HEK293 (cell line): Measurements from ENCODE around the gene SGIP1.

Source experiments
- CTCF ChIA-PET: fragments of 350-600 bp; formaldehyde crosslinking; extraction: SDS; loops from one replicate; lab custom pipeline; 2021; ENCODE audit warnings: antibody characterized with exemption; lab: Yijun Ruan, JAX
- POLR2A ChIA-PET: fragments of 300-600 bp; formaldehyde crosslinking; extraction: SDS; loops from one replicate; lab custom pipeline; 2020; ENCODE audit warnings: antibody characterized with exemption, inconsistent platforms; lab: Yijun Ruan, JAX
- H3K27ac ChIP-seq: fragments of 200-500 bp; sonication (Bioruptor generic); 2 replicates; pipeline ENCODE4 v1.5.1; 2014; ENCODE audit warnings: low read depth, low read length, control low read depth, inconsistent platforms; ENCODE audit errors: extremely low read depth
- H3K36me3 ChIP-seq, 2 experiments: fragments of 200-500 bp in 1 of 2; sonication (Bioruptor generic) in 1 of 2; 1 replicate in 1 of 2; 2 replicates in 1 of 2; pipeline ENCODE4 v1.5.1; 2014 to 2017; ENCODE audit warnings: inconsistent platforms in 2 of 2, low read length in 2 of 2; ENCODE audit not compliant: control insufficient read depth in 2 of 2, insufficient read depth in 1 of 2
- H3K4me1 ChIP-seq: fragments of 200-500 bp; sonication (Bioruptor generic); 2 replicates; pipeline ENCODE4 v1.5.1; 2014; ENCODE audit warnings: mild to moderate bottlenecking, low read length, inconsistent platforms; ENCODE audit not compliant: control insufficient read depth, insufficient read depth
- H3K4me3 ChIP-seq: 2 replicates; pipeline ENCODE4 v1.5.1; 2011; ENCODE audit warnings: low read depth, mild to moderate bottlenecking, control low read depth, low read length, moderate library complexity
- H3K9me3 ChIP-seq: fragments of 200-500 bp; sonication (Bioruptor generic); 2 replicates; pipeline ENCODE4 v1.5.1; 2014; ENCODE audit warnings: low read depth, low read length, inconsistent platforms; ENCODE audit not compliant: control insufficient read depth, insufficient read depth
- BCL11A ChIP-seq: fragments of 450-650 bp; formaldehyde crosslinking; IDR thresholded peaks from 2 replicates; pipeline ENCODE4 v1.5.1; 2016; ENCODE audit warnings: low read depth, missing biosample characterization, missing genetic modification characterization
- HOXA7 ChIP-seq: sonication (generic); formaldehyde crosslinking; IDR thresholded peaks from 2 replicates; pipeline ENCODE4 v1.8.1; 2022; ENCODE audit warnings: missing genetic modification reagents, borderline replicate concordance
- IKZF3 ChIP-seq: fragments of 450-650 bp; IDR thresholded peaks from 2 replicates; pipeline ENCODE4 v1.5.0; 2018; ENCODE audit warnings: missing biosample characterization, mild to moderate bottlenecking, missing genetic modification characterization, moderate library complexity
- ZBTB21 ChIP-seq: fragments of 450-650 bp; formaldehyde crosslinking; IDR thresholded peaks from 2 replicates; pipeline ENCODE4 v1.5.1; 2017; ENCODE audit warnings: missing biosample characterization, missing genetic modification characterization
- ZNF155 ChIP-seq: fragments of 450-650 bp; formaldehyde crosslinking; IDR thresholded peaks from 2 replicates; pipeline ENCODE4 v1.5.1; 2016; ENCODE audit warnings: missing biosample characterization, missing genetic modification characterization
- ZNF174 ChIP-seq: fragments of 450-650 bp; formaldehyde crosslinking; IDR thresholded peaks from 2 replicates; pipeline ENCODE4 v1.5.0; 2017; ENCODE audit warnings: missing biosample characterization, mild to moderate bottlenecking, missing genetic modification characterization
- ZNF184 ChIP-seq: fragments of 450-650 bp; IDR thresholded peaks from 2 replicates; pipeline ENCODE4 v1.5.1; 2018; ENCODE audit warnings: missing biosample characterization, mild to moderate bottlenecking, missing genetic modification characterization
- ZNF292 ChIP-seq: fragments of 450-650 bp; formaldehyde crosslinking; IDR thresholded peaks from 2 replicates; pipeline ENCODE4 v1.5.1; 2016; ENCODE audit warnings: low read depth, missing biosample characterization, missing genetic modification characterization, borderline replicate concordance
- ZNF37A ChIP-seq: fragments of 450-650 bp; IDR thresholded peaks from 2 replicates; pipeline ENCODE4 v1.5.1; 2018; ENCODE audit warnings: missing biosample characterization, missing genetic modification characterization
- ZNF423 ChIP-seq: fragments of 450-650 bp; formaldehyde crosslinking; IDR thresholded peaks from 2 replicates; pipeline ENCODE4 v1.5.1; 2016; ENCODE audit warnings: missing biosample characterization, missing genetic modification characterization
- ZNF433 ChIP-seq: fragments of 450-650 bp; formaldehyde crosslinking; IDR thresholded peaks from 2 replicates; pipeline ENCODE4 v1.5.1; 2016; ENCODE audit warnings: missing biosample characterization, missing genetic modification characterization, low read depth
- ZNF48 ChIP-seq: fragments of 450-650 bp; formaldehyde crosslinking; IDR thresholded peaks from 2 replicates; pipeline ENCODE4 v1.5.1; 2016; ENCODE audit warnings: missing biosample characterization, missing genetic modification characterization
- ZNF510 ChIP-seq: fragments of 450-650 bp; formaldehyde crosslinking; IDR thresholded peaks from 2 replicates; pipeline ENCODE4 v1.5.1; 2018; ENCODE audit warnings: mild to moderate bottlenecking, missing genetic modification characterization, missing biosample characterization; ENCODE audit not compliant: insufficient replicate concordance
- ZNF623 ChIP-seq: fragments of 450-650 bp; formaldehyde crosslinking; IDR thresholded peaks from 2 replicates; pipeline ENCODE4 v1.5.1; 2016; ENCODE audit warnings: missing biosample characterization, missing genetic modification characterization
- ZNF768 ChIP-seq: fragments of 450-650 bp; formaldehyde crosslinking; IDR thresholded peaks from 2 replicates; pipeline ENCODE4 v1.5.1; 2018; ENCODE audit warnings: missing biosample characterization, mild to moderate bottlenecking, missing genetic modification characterization
- TF ChIP-seq, protein P1 (sequence below): fragments of 450-650 bp; formaldehyde crosslinking; IDR thresholded peaks from 2 replicates; pipeline ENCODE4 v1.5.0; 2017; ENCODE audit warnings: missing biosample characterization, missing genetic modification characterization, borderline replicate concordance
- TF ChIP-seq, protein P2 (sequence below): fragments of 450-650 bp; formaldehyde crosslinking; optimal IDR thresholded peaks from 2 replicates; pipeline ENCODE3; 2016; ENCODE audit warnings: missing biosample characterization, mild to moderate bottlenecking, missing genetic modification characterization
- TF ChIP-seq, protein P3 (sequence below): fragments of 450-650 bp; formaldehyde crosslinking; IDR thresholded peaks from 2 replicates; pipeline ENCODE4 v1.5.1; 2016; ENCODE audit warnings: missing biosample characterization, missing genetic modification characterization
- TF ChIP-seq, protein P4 (sequence below): fragments of 450-650 bp; formaldehyde crosslinking; IDR thresholded peaks from 2 replicates; pipeline ENCODE4 v1.5.1; 2017; ENCODE audit warnings: missing biosample characterization, missing genetic modification characterization

The SGIP1 gene

DNA sequence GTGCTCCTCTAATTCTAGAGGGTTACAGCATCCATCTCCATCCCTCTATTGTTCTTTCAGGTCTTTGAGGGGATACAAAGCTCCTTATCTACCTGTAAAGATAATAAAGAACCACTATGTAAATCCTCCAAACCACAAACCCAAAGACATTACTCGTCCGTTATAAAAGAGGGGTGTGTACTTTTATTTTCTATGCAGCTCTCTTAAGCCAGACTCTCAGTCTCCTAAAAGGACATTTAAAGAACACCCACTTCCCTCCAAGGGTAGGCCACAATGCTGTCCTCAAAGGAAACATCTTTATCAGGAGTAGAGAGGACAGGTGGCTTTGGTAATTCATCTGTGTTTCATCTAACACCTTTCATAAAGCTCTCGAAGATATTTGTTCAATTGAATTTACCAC lies 150.4 kb downstream of the SGIP1 start:
- ChIA-PET CTCF (no interaction called here), POLR2A (interaction anchor here (0.6 kb wide), 1 partner anchor 269 kb away, joined by 3 read pairs; no protein-coding TSS in a partner anchor)
- no peak overlapping the region for H3K4me3 ChIP-seq
- no peak overlapping the region for H3K27ac ChIP-seq
- H3K36me3 ChIP-seq = no peaks in the 10 kb centered on the region
- H3K9me3 ChIP-seq = no peaks in the 10 kb centered on the region
- no peaks in the 10 kb centered on the region for H3K4me1 ChIP-seq
- TF ChIP-seq ZNF155 (tag by site-specific recombination) = no peak
- no peak for TF ChIP-seq HOXA7
- TF ChIP-seq ZNF768 = no peak
- TF ChIP-seq IKZF3 (tag by site-specific recombination) = no peak
- TF ChIP-seq ZNF48 (tag by site-specific recombination) = no peak
- TF ChIP-seq BCL11A (tag by site-specific recombination) = no peak
- TF ChIP-seq, protein P1, sequence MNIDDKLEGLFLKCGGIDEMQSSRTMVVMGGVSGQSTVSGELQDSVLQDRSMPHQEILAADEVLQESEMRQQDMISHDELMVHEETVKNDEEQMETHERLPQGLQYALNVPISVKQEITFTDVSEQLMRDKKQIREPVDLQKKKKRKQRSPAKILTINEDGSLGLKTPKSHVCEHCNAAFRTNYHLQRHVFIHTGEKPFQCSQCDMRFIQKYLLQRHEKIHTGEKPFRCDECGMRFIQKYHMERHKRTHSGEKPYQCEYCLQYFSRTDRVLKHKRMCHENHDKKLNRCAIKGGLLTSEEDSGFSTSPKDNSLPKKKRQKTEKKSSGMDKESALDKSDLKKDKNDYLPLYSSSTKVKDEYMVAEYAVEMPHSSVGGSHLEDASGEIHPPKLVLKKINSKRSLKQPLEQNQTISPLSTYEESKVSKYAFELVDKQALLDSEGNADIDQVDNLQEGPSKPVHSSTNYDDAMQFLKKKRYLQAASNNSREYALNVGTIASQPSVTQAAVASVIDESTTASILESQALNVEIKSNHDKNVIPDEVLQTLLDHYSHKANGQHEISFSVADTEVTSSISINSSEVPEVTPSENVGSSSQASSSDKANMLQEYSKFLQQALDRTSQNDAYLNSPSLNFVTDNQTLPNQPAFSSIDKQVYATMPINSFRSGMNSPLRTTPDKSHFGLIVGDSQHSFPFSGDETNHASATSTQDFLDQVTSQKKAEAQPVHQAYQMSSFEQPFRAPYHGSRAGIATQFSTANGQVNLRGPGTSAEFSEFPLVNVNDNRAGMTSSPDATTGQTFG = no peak
- TF ChIP-seq, protein P2, sequence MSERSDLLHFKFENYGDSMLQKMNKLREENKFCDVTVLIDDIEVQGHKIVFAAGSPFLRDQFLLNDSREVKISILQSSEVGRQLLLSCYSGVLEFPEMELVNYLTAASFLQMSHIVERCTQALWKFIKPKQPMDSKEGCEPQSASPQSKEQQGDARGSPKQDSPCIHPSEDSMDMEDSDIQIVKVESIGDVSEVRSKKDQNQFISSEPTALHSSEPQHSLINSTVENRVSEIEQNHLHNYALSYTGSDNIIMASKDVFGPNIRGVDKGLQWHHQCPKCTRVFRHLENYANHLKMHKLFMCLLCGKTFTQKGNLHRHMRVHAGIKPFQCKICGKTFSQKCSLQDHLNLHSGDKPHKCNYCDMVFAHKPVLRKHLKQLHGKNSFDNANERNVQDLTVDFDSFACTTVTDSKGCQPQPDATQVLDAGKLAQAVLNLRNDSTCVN (tag by site-specific recombination) = no peak
- no peak for TF ChIP-seq ZNF623 (tag by site-specific recombination)
- TF ChIP-seq, protein P3, sequence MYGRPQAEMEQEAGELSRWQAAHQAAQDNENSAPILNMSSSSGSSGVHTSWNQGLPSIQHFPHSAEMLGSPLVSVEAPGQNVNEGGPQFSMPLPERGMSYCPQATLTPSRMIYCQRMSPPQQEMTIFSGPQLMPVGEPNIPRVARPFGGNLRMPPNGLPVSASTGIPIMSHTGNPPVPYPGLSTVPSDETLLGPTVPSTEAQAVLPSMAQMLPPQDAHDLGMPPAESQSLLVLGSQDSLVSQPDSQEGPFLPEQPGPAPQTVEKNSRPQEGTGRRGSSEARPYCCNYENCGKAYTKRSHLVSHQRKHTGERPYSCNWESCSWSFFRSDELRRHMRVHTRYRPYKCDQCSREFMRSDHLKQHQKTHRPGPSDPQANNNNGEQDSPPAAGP (tag by site-specific recombination) = no peak
- no peak for TF ChIP-seq ZNF433
- TF ChIP-seq ZNF292 (tag by site-specific recombination) = no peak
- TF ChIP-seq ZNF37A (tag by site-specific recombination) = no peak
- TF ChIP-seq ZNF174 (tag by site-specific recombination) = no peak
- TF ChIP-seq ZNF510 (tag by site-specific recombination) = no peak
- TF ChIP-seq ZBTB21 (tag by site-specific recombination) = no peak
- no peak for TF ChIP-seq ZNF423 (tag by site-specific recombination)
- no peak for TF ChIP-seq ZNF184 (tag by site-specific recombination)

DNA sequence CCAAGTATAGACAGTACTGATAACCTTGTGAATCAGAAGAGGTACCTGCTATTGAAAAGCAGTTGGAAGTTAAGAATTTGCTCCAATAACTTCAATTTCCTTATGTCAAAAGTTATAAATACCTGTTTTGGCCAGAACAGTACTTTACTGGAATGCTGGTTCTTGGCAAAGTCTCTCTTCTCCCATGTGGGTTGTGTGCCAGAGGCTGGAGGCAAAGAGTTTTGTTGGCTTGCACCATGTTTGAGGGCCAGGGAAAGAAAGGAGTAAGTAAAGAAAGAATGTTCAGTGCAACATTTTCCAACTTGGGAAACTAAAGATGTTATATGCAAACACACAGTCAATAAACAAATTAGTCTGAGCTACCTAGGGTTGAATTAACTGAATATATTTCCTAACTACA lies 151.3 kb downstream of the SGIP1 start:
- Histone ChIP-seq H3K4me3 (no peak overlapping the region), H3K4me1 (no peaks in the 10 kb centered on the region), H3K9me3 (no peaks in the 10 kb centered on the region), H3K36me3 (no peaks in the 10 kb centered on the region), H3K27ac (no peak overlapping the region)
- ChIA-PET POLR2A (no interaction called here), CTCF (interaction anchor here (0.6 to 1.3 kb wide), 2 partner anchors 41 to 369 kb away, joined by 3 to 6 read pairs; partner anchors contain the start of gene SLC35D1)
- TF ChIP-seq, protein P4, sequence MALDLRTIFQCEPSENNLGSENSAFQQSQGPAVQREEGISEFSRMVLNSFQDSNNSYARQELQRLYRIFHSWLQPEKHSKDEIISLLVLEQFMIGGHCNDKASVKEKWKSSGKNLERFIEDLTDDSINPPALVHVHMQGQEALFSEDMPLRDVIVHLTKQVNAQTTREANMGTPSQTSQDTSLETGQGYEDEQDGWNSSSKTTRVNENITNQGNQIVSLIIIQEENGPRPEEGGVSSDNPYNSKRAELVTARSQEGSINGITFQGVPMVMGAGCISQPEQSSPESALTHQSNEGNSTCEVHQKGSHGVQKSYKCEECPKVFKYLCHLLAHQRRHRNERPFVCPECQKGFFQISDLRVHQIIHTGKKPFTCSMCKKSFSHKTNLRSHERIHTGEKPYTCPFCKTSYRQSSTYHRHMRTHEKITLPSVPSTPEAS = no peak
